ENCODE results near the gene CDHR3. TPM values are rescaled to one million over a fixed set of nuclear protein-coding genes. Genes with fewer than 3 reads are reported as not detected.

Gene CDHR3
- polyA plus RNA-seq, 2 of the 4 experiments (the other 2 are of a cell fraction): 4.0 to 4.5 TPM

- 71% methylated on average over 5 of the region's 5 CpGs for WGBS (ENCODE audit: missing lambda C conversion rate)
- no peak for DNase-seq (ENCODE audit: low read depth in 1 of 2, low spot score in 1 of 2)
- CTCF ChIA-PET: interaction anchor here (0.6 to 17.2 kb wide), 2 partner anchors 107 to 279 kb away, joined by 3 to 487 read pairs; no protein-coding TSS in a partner anchor
Observed at GRCh38 chr7:106053109-106053508, 90.0 kb downstream of the CDHR3 start.

GRCh38 chr7:106054156-106054910 is 91.3 kb downstream of the CDHR3 start:
- Histone ChIP-seq H3K4me2 (no peak overlapping the region), H3K4me1 (no peaks in the 10 kb centered on the region), H3K9me3 (no peaks in the 10 kb centered on the region), H3K4me3 (no peak overlapping the region), H3K27ac (no peak overlapping the region)
- CTCF ChIA-PET: interaction anchor here (0.9 to 17.2 kb wide), 2 partner anchors 12 to 106 kb away, joined by 4 to 487 read pairs; no protein-coding TSS in a partner anchor
- no peak for FAIRE-seq
- TF ChIP-seq CBX2 (IDR thresholded peaks at IDR 0.05; ENCODE audit: borderline replicate concordance, low read depth) (no peak), PHF8 (IDR thresholded peaks at IDR 0.05; ENCODE audit: borderline replicate concordance, low read depth) (no peak), BHLHE40 (IDR thresholded peaks at IDR 0.05; ENCODE audit: low read depth, low read length) (no peak), TFCP2L1 (CRISPR knock-in tag; IDR thresholded peaks at IDR 0.05) (no peak), KDM1A (IDR thresholded peaks at IDR 0.05; ENCODE audit: low read depth) (no peak), ZFP36 (IDR thresholded peaks at IDR 0.05; ENCODE audit: borderline replicate concordance, partially characterized antibody) (no peak), RCOR1 (IDR thresholded peaks at IDR 0.05; ENCODE audit: low read depth, low read length) (no peak), CHD2 (IDR thresholded peaks at IDR 0.05; ENCODE audit: low read length, partially characterized antibody) (no peak), NFE2L2 (conservative IDR thresholded peaks at IDR 0.05; ENCODE audit: low read length) (no peak), POLR2AphosphoS2 (conservative IDR thresholded peaks at IDR 0.05; ENCODE audit: low read length) (no peak), HOXB13 (CRISPR knock-in tag; IDR thresholded peaks at IDR 0.05; ENCODE audit: low read depth) (no peak), USF2 (IDR thresholded peaks at IDR 0.05) (no peak), EHMT2 (IDR thresholded peaks at IDR 0.05; ENCODE audit: low read depth) (no peak)
- TF ChIP-seq, protein P1, sequence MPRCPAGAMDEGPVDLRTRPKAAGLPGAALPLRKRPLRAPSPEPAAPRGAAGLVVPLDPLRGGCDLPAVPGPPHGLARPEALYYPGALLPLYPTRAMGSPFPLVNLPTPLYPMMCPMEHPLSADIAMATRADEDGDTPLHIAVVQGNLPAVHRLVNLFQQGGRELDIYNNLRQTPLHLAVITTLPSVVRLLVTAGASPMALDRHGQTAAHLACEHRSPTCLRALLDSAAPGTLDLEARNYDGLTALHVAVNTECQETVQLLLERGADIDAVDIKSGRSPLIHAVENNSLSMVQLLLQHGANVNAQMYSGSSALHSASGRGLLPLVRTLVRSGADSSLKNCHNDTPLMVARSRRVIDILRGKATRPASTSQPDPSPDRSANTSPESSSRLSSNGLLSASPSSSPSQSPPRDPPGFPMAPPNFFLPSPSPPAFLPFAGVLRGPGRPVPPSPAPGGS (IDR thresholded peaks at IDR 0.05): no peak
- TF ChIP-seq, protein P2, sequence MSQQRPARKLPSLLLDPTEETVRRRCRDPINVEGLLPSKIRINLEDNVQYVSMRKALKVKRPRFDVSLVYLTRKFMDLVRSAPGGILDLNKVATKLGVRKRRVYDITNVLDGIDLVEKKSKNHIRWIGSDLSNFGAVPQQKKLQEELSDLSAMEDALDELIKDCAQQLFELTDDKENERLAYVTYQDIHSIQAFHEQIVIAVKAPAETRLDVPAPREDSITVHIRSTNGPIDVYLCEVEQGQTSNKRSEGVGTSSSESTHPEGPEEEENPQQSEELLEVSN (IDR thresholded peaks at IDR 0.05; ENCODE audit: borderline replicate concordance, low read depth): no peak
- TF ChIP-seq, protein P3, sequence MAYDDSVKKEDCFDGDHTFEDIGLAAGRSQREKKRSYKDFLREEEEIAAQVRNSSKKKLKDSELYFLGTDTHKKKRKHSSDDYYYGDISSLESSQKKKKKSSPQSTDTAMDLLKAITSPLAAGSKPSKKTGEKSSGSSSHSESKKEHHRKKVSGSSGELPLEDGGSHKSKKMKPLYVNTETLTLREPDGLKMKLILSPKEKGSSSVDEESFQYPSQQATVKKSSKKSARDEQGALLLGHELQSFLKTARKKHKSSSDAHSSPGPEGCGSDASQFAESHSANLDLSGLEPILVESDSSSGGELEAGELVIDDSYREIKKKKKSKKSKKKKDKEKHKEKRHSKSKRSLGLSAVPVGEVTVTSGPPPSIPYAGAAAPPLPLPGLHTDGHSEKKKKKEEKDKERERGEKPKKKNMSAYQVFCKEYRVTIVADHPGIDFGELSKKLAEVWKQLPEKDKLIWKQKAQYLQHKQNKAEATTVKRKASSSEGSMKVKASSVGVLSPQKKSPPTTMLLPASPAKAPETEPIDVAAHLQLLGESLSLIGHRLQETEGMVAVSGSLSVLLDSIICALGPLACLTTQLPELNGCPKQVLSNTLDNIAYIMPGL (CRISPR knock-in tag; IDR thresholded peaks at IDR 0.05; ENCODE audit: borderline replicate concordance): no peak
- no peak for DNase-seq (ENCODE audit: low read depth in 1 of 2, low spot score in 1 of 2)
- 72% methylated on average over 11 of the region's 11 CpGs for WGBS (ENCODE audit: missing lambda C conversion rate)
- ATAC-seq: no peak
- POLR2A ChIA-PET: no interaction called here

More at GRCh38 chr7:106053109-106053508, 90.0 kb downstream of the CDHR3 start:
- H3K9me3 ChIP-seq: no peaks in the 10 kb centered on the region
- no peak overlapping the region for H3K4me2 ChIP-seq
- POLR2A ChIA-PET: no interaction called here
- ATAC-seq: no peak
- TF ChIP-seq CHD2 (IDR thresholded peaks at IDR 0.05; ENCODE audit: low read length, partially characterized antibody) (no peak), ZC3H11A (IDR thresholded peaks at IDR 0.05) (no peak), EHMT2 (IDR thresholded peaks at IDR 0.05; ENCODE audit: low read depth) (no peak), NFE2L2 (conservative IDR thresholded peaks at IDR 0.05; ENCODE audit: low read length) (no peak), CHD4 (IDR thresholded peaks at IDR 0.05; ENCODE audit: borderline replicate concordance) (no peak), ELK1 (IDR thresholded peaks at IDR 0.05; ENCODE audit: low read depth, low read length) (no peak), MAFK (IDR thresholded peaks at IDR 0.05; ENCODE audit: partially characterized antibody) (no peak), TFCP2L1 (CRISPR knock-in tag; IDR thresholded peaks at IDR 0.05) (no peak), PHF8 (IDR thresholded peaks at IDR 0.05; ENCODE audit: borderline replicate concordance, low read depth) (no peak), ZFP36 (IDR thresholded peaks at IDR 0.05; ENCODE audit: borderline replicate concordance, partially characterized antibody) (no peak), NR3C1 (IDR thresholded peaks at IDR 0.05) (no peak)
- TF ChIP-seq, protein P4, sequence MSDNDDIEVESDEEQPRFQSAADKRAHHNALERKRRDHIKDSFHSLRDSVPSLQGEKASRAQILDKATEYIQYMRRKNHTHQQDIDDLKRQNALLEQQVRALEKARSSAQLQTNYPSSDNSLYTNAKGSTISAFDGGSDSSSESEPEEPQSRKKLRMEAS (IDR thresholded peaks at IDR 0.05): no peak
- TF ChIP-seq, protein P5, sequence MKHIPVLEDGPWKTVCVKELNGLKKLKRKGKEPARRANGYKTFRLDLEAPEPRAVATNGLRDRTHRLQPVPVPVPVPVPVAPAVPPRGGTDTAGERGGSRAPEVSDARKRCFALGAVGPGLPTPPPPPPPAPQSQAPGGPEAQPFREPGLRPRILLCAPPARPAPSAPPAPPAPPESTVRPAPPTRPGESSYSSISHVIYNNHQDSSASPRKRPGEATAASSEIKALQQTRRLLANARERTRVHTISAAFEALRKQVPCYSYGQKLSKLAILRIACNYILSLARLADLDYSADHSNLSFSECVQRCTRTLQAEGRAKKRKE (CRISPR knock-in tag; IDR thresholded peaks at IDR 0.05; ENCODE audit: low read depth): no peak
- H3K27ac ChIP-seq: no peak overlapping the region
- no peaks in the 10 kb centered on the region for H3K4me1 ChIP-seq
- FAIRE-seq: no peak
- H3K4me3 ChIP-seq: no peak overlapping the region
